Measurements from ENCODE around the gene CDKN2D. TPM values are rescaled to one million over a fixed set of nuclear protein-coding genes. Genes with fewer than 3 reads are reported as not detected.

CDKN2D gene
- total and polyA plus RNA-seq, 10 of the 15 experiments (the other 5 are each of a cell fraction or from before 2014, with no cell fraction given) = 0.53 to 17.2 (median 6.7) TPM

- TF ChIP-seq SIX5 (IDR thresholded peaks at IDR 0.05; ENCODE audit: low read depth, low read length, severe bottlenecking) (no peak), TCF12 (IDR thresholded peaks at IDR 0.05; ENCODE audit: low read depth, low read length) (no peak), STAT1 (conservative IDR thresholded peaks at IDR 0.05) (no peak), POU2F2 (IDR thresholded peaks at IDR 0.05; ENCODE audit: borderline replicate concordance, low read depth, low read length) (peak; percentile 78; the same call in 2 of the 3 replicates), NR2F1 (conservative IDR thresholded peaks at IDR 0.05) (peak; percentile 57), ZNF217 (IDR thresholded peaks at IDR 0.05) (no peak), HDAC6 (IDR thresholded peaks at IDR 0.05; ENCODE audit: unreplicated experiment) (no peak), ZNF384 (IDR thresholded peaks at IDR 0.05; ENCODE audit: borderline replicate concordance, low read depth, low read length) (no peak), NR2C2 (IDR thresholded peaks at IDR 0.05; ENCODE audit: borderline replicate concordance, control insufficient read depth, insufficient read length, low read depth) (no peak), YY1 (IDR thresholded peaks at IDR 0.05; ENCODE audit: low read depth, low read length) (0 out of 2 replicates have a peak, but pooled peaks have one; percentile 12), SREBF2 (IDR thresholded peaks at IDR 0.05; ENCODE audit: low read length) (no peak), EED (IDR thresholded peaks at IDR 0.05; ENCODE audit: low read depth) (no peak), BCLAF1 (IDR thresholded peaks at IDR 0.05) (no peak)
- TF ChIP-seq, protein P1, sequence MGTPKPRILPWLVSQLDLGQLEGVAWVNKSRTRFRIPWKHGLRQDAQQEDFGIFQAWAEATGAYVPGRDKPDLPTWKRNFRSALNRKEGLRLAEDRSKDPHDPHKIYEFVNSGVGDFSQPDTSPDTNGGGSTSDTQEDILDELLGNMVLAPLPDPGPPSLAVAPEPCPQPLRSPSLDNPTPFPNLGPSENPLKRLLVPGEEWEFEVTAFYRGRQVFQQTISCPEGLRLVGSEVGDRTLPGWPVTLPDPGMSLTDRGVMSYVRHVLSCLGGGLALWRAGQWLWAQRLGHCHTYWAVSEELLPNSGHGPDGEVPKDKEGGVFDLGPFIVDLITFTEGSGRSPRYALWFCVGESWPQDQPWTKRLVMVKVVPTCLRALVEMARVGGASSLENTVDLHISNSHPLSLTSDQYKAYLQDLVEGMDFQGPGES (IDR thresholded peaks at IDR 0.05) = no peak
- TF ChIP-seq, protein P2, sequence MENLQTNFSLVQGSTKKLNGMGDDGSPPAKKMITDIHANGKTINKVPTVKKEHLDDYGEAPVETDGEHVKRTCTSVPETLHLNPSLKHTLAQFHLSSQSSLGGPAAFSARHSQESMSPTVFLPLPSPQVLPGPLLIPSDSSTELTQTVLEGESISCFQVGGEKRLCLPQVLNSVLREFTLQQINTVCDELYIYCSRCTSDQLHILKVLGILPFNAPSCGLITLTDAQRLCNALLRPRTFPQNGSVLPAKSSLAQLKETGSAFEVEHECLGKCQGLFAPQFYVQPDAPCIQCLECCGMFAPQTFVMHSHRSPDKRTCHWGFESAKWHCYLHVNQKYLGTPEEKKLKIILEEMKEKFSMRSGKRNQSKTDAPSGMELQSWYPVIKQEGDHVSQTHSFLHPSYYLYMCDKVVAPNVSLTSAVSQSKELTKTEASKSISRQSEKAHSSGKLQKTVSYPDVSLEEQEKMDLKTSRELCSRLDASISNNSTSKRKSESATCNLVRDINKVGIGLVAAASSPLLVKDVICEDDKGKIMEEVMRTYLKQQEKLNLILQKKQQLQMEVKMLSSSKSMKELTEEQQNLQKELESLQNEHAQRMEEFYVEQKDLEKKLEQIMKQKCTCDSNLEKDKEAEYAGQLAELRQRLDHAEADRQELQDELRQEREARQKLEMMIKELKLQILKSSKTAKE (IDR thresholded peaks at IDR 0.05; ENCODE audit: low read depth, poor library complexity, severe bottlenecking) = no peak
These were observed 18.4 kb downstream of the CDKN2D start (continued) for GRCh38 chr19:10550336-10550735.

Measured in GM12878 (cell line).